ENCODE measurements around the gene PKN3.

Gene PKN3

DNA sequence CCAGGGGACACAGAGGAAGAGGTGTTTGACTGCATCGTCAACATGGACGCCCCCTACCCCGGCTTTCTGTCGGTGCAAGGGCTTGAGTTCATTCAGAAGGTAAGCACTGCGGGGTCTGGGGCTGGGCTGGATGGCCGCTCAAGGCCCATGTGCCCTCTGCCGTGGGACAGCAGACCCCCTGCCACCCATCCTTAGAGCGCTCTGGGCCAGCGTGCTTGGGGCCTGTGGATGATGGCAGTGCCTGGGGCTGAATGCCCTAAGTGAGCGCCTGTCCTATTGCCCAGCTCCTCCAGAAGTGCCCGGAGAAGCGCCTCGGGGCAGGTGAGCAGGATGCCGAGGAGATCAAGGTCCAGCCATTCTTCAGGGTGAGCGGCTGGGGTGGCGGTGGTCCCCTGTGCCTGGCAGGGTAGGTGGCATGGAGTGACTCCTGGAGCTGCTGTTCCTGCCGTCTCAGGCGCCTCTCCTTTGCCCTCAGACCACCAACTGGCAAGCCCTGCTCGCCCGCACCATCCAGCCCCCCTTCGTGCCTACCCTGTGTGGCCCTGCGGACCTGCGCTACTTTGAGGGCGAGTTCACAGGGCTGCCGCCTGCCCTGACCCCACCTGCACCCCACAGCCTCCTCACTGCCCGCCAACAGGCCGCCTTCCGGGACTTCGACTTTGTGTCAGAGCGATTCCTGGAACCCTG is 17.8 kb downstream of the PKN3 start:
- H3K9ac ChIP-seq (ENCODE audit: low read length) = no peak overlapping the region
- H3K4me3 ChIP-seq (ENCODE audit: low read depth, low read length) = no peak overlapping the region
- H3K27ac ChIP-seq (ENCODE audit: low read depth, low read length) = no peak overlapping the region
- 0 out of 2 replicates have a peak, but pooled peaks cover 5% of the 10 kb centered on the region for H3K4me1 ChIP-seq (ENCODE audit: control insufficient read depth, insufficient read depth, low read length)
- H3K9me3 ChIP-seq (ENCODE audit: control insufficient read depth, insufficient read depth, low read depth, low read length) = no peaks in the 10 kb centered on the region
- no peaks in the 10 kb centered on the region for H3K27me3 ChIP-seq (ENCODE audit: control insufficient read depth, insufficient read depth, low read length)
- peaks cover 42% of the 10 kb centered on the region for H3K36me3 ChIP-seq (ENCODE audit: control insufficient read depth, insufficient read depth, low read length)

DNA sequence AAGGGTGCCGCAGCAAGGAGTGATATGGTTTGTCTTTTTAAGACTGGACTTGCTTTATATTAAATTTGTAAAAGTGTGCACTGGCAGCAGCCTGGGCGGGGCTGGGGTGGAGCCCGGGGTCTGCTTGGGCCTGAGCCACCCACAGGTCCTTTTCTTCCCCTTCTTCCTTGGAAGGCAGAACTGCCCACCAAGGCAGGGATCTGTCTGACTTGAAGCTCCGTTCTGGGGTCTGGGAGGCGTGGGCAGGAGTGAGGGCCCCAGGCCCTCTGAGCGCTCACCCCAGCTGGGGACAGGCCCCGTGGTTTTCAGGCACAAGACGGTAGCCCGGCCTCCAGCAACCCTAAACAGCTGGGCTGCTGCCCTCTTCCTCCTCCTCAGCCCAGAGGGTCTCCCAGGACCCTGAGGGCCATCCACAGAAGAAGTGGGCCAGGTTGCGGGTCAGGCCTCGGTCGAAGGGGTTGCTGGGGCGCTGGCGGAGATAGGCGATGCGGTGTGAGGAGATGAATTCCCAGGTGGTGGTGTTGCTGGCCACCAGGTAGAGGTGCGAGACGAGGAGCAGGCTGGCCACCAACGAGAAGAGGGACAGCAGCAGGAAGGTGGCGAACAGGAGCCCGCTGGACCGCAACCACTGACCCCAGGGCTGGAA is 18.7 kb downstream of the PKN3 start:
- H3K4me1 ChIP-seq (ENCODE audit: control insufficient read depth, insufficient read depth, low read length) = 0 out of 2 replicates have a peak, but pooled peaks cover 7% of the 10 kb centered on the region
- H3K9ac ChIP-seq (ENCODE audit: low read length) = no peak overlapping the region
- H3K27ac ChIP-seq (ENCODE audit: low read depth, low read length) = no peak overlapping the region
- no peak overlapping the region for H3K4me3 ChIP-seq (ENCODE audit: low read depth, low read length)
- H3K36me3 ChIP-seq (ENCODE audit: control insufficient read depth, insufficient read depth, low read length) = peaks cover 38% of the 10 kb centered on the region
- H3K27me3 ChIP-seq (ENCODE audit: control insufficient read depth, insufficient read depth, low read length) = no peaks in the 10 kb centered on the region
- H3K9me3 ChIP-seq (ENCODE audit: control insufficient read depth, insufficient read depth, low read depth, low read length) = no peaks in the 10 kb centered on the region

DNA sequence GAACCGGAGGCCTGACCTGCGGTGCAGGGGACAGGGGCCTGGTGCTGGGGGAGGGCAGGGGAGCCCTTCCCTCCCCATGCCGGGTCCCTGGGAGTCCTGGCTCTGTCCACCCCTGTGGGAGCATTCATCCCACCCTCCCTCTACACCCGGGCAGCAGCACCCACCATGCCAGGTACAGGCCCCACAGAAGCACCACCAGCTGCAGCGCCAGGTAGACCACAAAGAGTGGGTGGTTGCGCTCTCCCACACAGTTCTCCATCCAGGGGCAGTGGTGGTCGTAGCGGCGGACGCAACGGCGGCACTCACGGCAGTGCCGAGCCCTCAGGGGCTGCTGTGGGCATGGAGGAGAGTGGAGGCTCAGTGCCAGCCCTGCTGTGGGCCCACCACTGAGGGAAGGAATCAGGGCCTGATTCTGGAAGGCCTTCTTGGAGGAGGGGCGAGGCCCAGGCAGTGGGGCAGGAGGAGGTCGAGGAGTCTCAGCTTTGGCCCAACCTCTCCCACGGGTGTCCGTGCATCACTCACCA is 19.2 kb downstream of the PKN3 start:
- no peaks in the 10 kb centered on the region for H3K27me3 ChIP-seq (ENCODE audit: control insufficient read depth, insufficient read depth, low read length)
- H3K4me1 ChIP-seq (ENCODE audit: control insufficient read depth, insufficient read depth, low read length) = 0 out of 2 replicates have a peak, but pooled peaks cover 7% of the 10 kb centered on the region
- H3K4me3 ChIP-seq (ENCODE audit: low read depth, low read length) = no peak overlapping the region
- no peak overlapping the region for H3K9ac ChIP-seq (ENCODE audit: low read length)
- H3K27ac ChIP-seq (ENCODE audit: low read depth, low read length) = no peak overlapping the region
- H3K36me3 ChIP-seq (ENCODE audit: control insufficient read depth, insufficient read depth, low read length) = peaks cover 37% of the 10 kb centered on the region
- H3K9me3 ChIP-seq (ENCODE audit: control insufficient read depth, insufficient read depth, low read depth, low read length) = no peaks in the 10 kb centered on the region

DNA sequence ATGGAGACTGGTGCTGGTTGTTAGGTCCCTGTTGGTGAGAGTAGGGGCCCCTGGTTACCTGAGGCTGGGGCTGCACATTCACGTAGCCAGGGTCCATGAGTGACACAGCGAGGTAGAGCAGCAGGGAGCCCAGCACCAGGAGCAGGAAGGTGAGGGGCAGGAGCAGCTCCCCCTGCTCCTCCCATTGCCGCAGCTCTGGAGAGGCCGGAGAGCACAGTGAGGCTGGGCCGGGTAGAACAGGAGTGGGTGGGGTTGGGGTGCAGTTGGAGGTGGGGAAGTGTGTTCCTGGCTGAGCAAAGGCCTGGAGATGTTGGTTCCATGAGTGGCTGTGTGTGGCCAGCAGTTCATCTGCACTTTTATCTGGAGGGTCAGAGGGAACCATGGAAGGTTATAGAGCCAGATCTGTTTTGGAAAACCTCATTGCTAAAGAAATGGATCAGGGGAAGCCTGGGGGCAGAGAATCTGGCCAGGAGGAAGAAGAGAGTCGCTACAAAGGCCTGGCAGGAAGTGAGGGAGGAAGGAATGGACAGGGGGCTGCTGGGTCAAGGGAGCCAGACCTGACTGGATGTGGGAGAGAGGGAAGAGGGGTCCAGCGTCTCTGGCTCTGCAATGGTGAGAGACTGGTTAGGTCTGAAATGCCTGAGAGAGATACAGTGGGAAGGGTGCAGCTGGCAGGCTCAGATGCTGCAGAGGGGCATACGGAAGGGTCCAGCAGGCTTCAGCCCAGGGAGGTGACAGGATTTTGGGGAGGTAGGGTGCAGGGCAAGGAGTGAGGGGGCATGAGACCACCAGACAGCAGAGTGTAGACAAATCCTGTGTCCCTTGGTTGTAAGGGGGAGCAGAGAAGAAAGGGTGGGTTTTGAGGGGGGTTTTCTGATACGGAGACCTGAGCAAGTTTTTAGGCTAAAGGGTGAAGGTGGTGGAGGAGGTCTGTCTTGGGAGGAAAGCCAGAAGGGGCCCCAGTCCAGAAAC is 20.4 kb downstream of the PKN3 start:
- peaks cover 34% of the 10 kb centered on the region for H3K36me3 ChIP-seq (ENCODE audit: control insufficient read depth, insufficient read depth, low read length)
- 0 out of 2 replicates have a peak, but pooled peaks cover 7% of the 10 kb centered on the region for H3K4me1 ChIP-seq (ENCODE audit: control insufficient read depth, insufficient read depth, low read length)
- peak overlapping the region; percentile 9 for H3K9ac ChIP-seq (ENCODE audit: low read length)
- peak overlapping the region; percentile 76 for H3K4me3 ChIP-seq (ENCODE audit: low read depth, low read length)
- no peak overlapping the region for H3K27ac ChIP-seq (ENCODE audit: low read depth, low read length)
- H3K27me3 ChIP-seq (ENCODE audit: control insufficient read depth, insufficient read depth, low read length) = no peaks in the 10 kb centered on the region
- H3K9me3 ChIP-seq (ENCODE audit: control insufficient read depth, insufficient read depth, low read depth, low read length) = no peaks in the 10 kb centered on the region

DNA sequence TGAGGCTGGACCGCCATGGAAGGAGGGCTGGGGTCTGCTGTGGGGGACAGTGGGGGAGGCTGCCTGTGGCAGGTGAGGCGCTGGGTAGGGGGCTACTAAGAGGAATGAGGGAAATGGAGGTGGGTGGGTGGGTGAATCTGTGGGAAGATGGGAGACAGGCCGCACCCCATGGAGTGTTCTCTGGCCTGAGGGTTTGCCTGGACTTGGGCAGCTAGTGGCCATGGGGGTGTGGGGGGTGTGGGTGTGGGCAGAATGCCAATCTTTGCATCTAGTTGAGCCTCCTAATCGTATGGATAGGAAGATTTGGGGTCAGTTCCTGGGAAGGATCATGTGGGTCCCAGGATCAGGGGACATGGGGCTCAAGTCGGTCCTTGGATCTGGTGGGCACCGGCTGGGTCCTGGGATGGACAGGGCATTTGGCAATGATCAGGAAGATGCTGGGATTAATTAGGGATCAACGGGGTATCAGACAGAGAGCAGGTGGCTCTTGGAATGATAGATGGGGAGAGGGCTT is 21.1 kb downstream of the PKN3 start:
- peak overlapping the region; percentile 76 for H3K4me3 ChIP-seq (ENCODE audit: low read depth, low read length)
- H3K27me3 ChIP-seq (ENCODE audit: control insufficient read depth, insufficient read depth, low read length) = no peaks in the 10 kb centered on the region
- peak overlapping the region; percentile 89 for H3K9ac ChIP-seq (ENCODE audit: low read length)
- H3K27ac ChIP-seq (ENCODE audit: low read depth, low read length) = no peak overlapping the region
- H3K4me1 ChIP-seq (ENCODE audit: control insufficient read depth, insufficient read depth, low read length) = 0 out of 2 replicates have a peak, but pooled peaks cover 7% of the 10 kb centered on the region
- no peaks in the 10 kb centered on the region for H3K9me3 ChIP-seq (ENCODE audit: control insufficient read depth, insufficient read depth, low read depth, low read length)
- H3K36me3 ChIP-seq (ENCODE audit: control insufficient read depth, insufficient read depth, low read length) = peaks cover 31% of the 10 kb centered on the region

DNA sequence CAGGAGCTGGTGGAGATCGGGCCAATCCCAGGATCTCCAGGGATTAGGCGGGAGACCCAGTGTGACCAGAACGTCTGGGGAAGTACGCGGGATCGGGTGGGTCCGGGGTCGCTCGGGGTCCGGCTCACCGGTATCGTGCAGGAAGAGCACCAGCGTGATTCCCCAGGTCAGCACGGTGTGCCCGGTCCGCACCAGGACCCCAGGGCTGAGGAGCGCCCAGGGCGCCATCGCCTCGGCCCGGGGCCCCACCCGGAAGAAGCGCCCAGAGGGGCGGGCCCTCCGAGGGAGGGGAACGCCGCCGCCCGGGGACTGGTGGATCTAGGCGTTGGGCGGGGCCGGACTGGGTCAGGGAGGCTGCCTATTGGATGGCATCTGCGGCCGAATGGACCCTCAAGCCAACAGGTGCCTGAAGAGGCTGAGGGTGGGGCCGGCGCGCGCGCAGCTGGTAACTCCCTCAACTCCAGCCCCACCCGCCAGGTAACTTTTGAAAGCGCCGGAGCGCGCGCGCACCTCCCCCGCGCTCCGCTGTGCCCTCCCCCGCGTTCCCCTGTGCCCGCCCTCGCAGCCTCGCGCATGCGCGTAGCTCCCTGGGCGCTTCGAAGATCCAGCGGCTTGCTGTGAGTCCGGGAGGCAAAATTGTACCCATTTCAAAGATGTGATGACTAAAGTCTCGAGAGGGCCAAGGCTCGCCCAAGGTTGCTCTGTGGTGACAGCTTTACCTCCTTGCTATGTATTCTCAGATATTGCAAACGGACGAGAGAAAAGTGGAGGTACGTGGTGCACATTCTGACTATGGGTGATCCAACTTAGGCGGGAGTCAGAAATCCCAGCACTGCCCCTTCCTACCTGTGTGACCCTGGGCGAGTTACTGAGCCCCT is 21.8 kb downstream of the PKN3 start, which contains the start of gene ZDHHC12:
Gene ZDHHC12 (minus strand): TSS at position 262 of the 878 bp plus-strand sequence. CDS start 34 bp downstream, at position 228.
- no peaks in the 10 kb centered on the region for H3K27me3 ChIP-seq (ENCODE audit: control insufficient read depth, insufficient read depth, low read length)
- H3K27ac ChIP-seq (ENCODE audit: low read depth, low read length) = no peak within 1 kb of the TSS
- peaks cover 28% of the 10 kb centered on the region for H3K36me3 ChIP-seq (ENCODE audit: control insufficient read depth, insufficient read depth, low read length)
- peaks cover 7% of the 10 kb centered on the region; the same call in 1 of the 2 replicates for H3K4me1 ChIP-seq (ENCODE audit: control insufficient read depth, insufficient read depth, low read length)
- peak within 1 kb of the TSS; percentile 89 for H3K9ac ChIP-seq (ENCODE audit: low read length)
- H3K4me3 ChIP-seq (ENCODE audit: low read depth, low read length) = peak within 1 kb of the TSS; percentile 76
- H3K9me3 ChIP-seq (ENCODE audit: control insufficient read depth, insufficient read depth, low read depth, low read length) = no peaks in the 10 kb centered on the region

DNA sequence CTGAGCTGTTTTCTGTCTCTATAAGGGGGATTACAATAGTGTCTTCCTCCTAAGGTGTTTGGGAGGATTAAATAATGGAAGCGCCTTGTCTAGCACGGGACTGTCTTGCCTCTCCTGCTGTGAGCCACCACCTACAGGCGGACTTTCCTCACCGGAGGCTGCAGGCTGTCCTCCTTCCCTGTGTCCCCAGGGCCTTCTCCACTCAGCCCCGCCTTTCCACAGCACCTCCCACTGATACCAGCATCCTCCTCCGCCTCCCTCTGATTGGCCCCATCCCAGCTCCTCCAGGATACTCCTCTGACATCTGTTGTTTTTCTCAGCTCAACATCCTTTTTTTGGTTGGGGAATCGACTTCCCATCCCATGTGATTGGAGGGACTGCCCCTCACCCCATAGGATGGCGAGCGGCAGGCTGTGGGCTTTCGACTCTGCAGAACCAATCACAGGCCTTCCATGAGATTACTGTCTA is 22.5 kb downstream of the PKN3 start:
- Histone ChIP-seq H3K36me3 (ENCODE audit: control insufficient read depth, insufficient read depth, low read length) (peaks cover 23% of the 10 kb centered on the region), H3K4me1 (ENCODE audit: control insufficient read depth, insufficient read depth, low read length) (peaks cover 7% of the 10 kb centered on the region; the same call in 1 of the 2 replicates), H3K27me3 (ENCODE audit: control insufficient read depth, insufficient read depth, low read length) (no peaks in the 10 kb centered on the region), H3K9me3 (ENCODE audit: control insufficient read depth, insufficient read depth, low read depth, low read length) (no peaks in the 10 kb centered on the region), H3K4me3 (ENCODE audit: low read depth, low read length) (peak overlapping the region; percentile 76), H3K9ac (ENCODE audit: low read length) (peak overlapping the region; percentile 29), H3K27ac (ENCODE audit: low read depth, low read length) (no peak overlapping the region)

DNA sequence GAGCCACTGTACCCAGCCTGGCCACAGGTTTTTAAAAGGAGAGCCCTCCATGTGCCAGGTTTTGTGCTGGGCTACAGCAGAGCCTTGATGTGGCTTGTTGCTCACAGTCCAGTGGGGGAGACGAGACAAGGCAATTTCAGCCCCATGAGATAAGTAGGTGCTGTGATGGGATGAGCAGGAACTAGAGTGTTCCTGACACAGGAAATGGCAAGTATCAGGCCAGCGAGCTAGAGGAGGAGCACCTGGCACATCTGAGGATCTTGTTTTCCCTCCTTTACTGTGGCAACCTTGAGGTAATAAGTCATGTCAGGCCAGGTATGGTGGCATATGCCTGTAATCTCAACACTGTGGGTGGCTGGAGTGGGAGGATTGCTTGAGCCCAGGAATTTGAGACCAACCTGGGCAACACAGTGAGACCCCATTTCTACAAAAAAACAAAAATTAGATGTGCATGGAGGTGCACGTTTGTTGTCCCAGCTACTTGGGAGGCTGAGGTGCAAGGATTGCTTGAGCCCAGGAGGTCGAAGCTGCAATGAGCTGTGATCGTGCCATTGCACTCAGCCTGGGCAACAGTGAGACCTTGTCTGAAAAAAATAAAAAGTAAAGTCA is 25.4 kb downstream of the PKN3 start:
- Histone ChIP-seq H3K9me3 (ENCODE audit: control insufficient read depth, insufficient read depth, low read depth, low read length) (no peaks in the 10 kb centered on the region), H3K4me1 (ENCODE audit: control insufficient read depth, insufficient read depth, low read length) (peaks cover 6% of the 10 kb centered on the region; the same call in 1 of the 2 replicates), H3K27me3 (ENCODE audit: control insufficient read depth, insufficient read depth, low read length) (no peaks in the 10 kb centered on the region), H3K4me3 (ENCODE audit: low read depth, low read length) (no peak overlapping the region), H3K27ac (ENCODE audit: low read depth, low read length) (no peak overlapping the region), H3K9ac (ENCODE audit: low read length) (no peak overlapping the region), H3K36me3 (ENCODE audit: control insufficient read depth, insufficient read depth, low read length) (peaks cover 4% of the 10 kb centered on the region)

DNA sequence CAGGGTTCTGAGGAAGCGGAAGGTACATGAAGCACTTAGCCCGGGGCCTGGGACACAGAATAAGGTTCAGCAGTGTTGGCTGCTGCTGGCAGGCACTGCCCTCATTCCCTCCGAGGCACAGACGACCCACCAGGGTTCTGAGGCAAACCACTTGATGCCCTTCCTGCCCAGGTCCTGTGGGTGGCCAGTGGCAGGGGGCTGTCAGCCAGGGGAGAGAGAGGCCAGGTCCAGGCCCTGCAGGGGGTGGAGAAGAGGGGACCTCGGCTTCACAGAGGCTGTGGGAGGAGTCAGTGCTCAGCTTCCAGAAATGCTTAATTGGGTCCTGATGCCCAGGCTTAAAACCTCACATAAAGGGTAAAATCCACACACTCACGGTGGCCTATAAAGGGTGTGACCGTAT is 26.0 kb downstream of the PKN3 start:
- Histone ChIP-seq H3K27me3 (ENCODE audit: control insufficient read depth, insufficient read depth, low read length) (no peaks in the 10 kb centered on the region), H3K27ac (ENCODE audit: low read depth, low read length) (no peak overlapping the region), H3K9me3 (ENCODE audit: control insufficient read depth, insufficient read depth, low read depth, low read length) (no peaks in the 10 kb centered on the region), H3K4me3 (ENCODE audit: low read depth, low read length) (no peak overlapping the region), H3K4me1 (ENCODE audit: control insufficient read depth, insufficient read depth, low read length) (peaks cover 6% of the 10 kb centered on the region; the same call in 1 of the 2 replicates), H3K9ac (ENCODE audit: low read length) (no peak overlapping the region), H3K36me3 (ENCODE audit: control insufficient read depth, insufficient read depth, low read length) (peaks cover 4% of the 10 kb centered on the region)
